HG03520 (cell line): Measurements from ENCODE around the gene NDRG3.

Source experiments
- ATAC-seq: cut with Tn5 transposase; IDR thresholded peaks from one replicate; pipeline ENCODE4 v1.9.1; 2021; ENCODE audit warnings: mild to moderate bottlenecking, moderate library complexity; ENCODE audit not compliant: unreplicated experiment

The NDRG3 gene

GRCh38 chr20:36745927-36746659 is at the start of gene NDRG3:
TSS of gene NDRG3 (minus strand) at chr20:36746090. CDS start at chr20:36721735, 24,355 bp downstream.
- peak; percentile 86 for ATAC-seq

GRCh38 chr20:36794116-36794474 is 48.2 kb upstream of the NDRG3 start:
- no peak for ATAC-seq

GRCh38 chr20:36793294-36794115 is 47.6 kb upstream of the NDRG3 start:
- ATAC-seq = no peak

GRCh38 chr20:36792422-36792821 is 46.5 kb upstream of the NDRG3 start:
- no peak for ATAC-seq

- ATAC-seq = no peak
These were observed 46.0 kb upstream of the NDRG3 start for GRCh38 chr20:36791862-36792261.

- no peak for ATAC-seq
These were observed 40.8 kb upstream of the NDRG3 start for GRCh38 chr20:36786663-36787062.

- no peak for ATAC-seq
These were observed 40.4 kb upstream of the NDRG3 start for GRCh38 chr20:36786246-36786645.

GRCh38 chr20:36785308-36785707 is 39.4 kb upstream of the NDRG3 start:
- ATAC-seq = no peak

GRCh38 chr20:36784900-36785299 is 39.0 kb upstream of the NDRG3 start:
- no peak for ATAC-seq

GRCh38 chr20:36784116-36784515 is 38.2 kb upstream of the NDRG3 start:
- no peak for ATAC-seq

GRCh38 chr20:36779656-36780025 is 33.8 kb upstream of the NDRG3 start:
- ATAC-seq = no peak

GRCh38 chr20:36778831-36779655 is 33.2 kb upstream of the NDRG3 start:
- no peak for ATAC-seq

GRCh38 chr20:36777576-36777975 is 31.7 kb upstream of the NDRG3 start:
- no peak for ATAC-seq

GRCh38 chr20:36777167-36777566 is 31.3 kb upstream of the NDRG3 start:
- ATAC-seq = no peak

GRCh38 chr20:36775826-36776225 is 29.9 kb upstream of the NDRG3 start:
- ATAC-seq = no peak

GRCh38 chr20:36775196-36775595 is 29.3 kb upstream of the NDRG3 start:
- ATAC-seq = no peak

- peak; percentile 81 for ATAC-seq
These were observed 27.9 kb upstream of the NDRG3 start, which contains the start of gene DSN1 for GRCh38 chr20:36773597-36774390. TSS of gene DSN1 (minus strand) at chr20:36773763. CDS start at chr20:36771458, 2,305 bp downstream.

GRCh38 chr20:36773107-36773596 is 27.3 kb upstream of the NDRG3 start:
- no peak for ATAC-seq

- no peak for ATAC-seq
These were observed 24.8 kb upstream of the NDRG3 start for GRCh38 chr20:36770680-36771079.

GRCh38 chr20:36768768-36769430 is 23.0 kb upstream of the NDRG3 start:
- no peak for ATAC-seq
